Gastroesophageal sphincter (tissue), 4 donors: ENCODE results near the gene PF4V1. TPM values are rescaled to one million over a fixed set of nuclear protein-coding genes. Genes with fewer than 3 reads are reported as not detected.

Experiments
- ATAC-seq: fragments of 150-250 bp; one replicate; pipeline ENCODE4 v1.9.1; 2016; ENCODE audit warnings: mild to moderate bottlenecking, moderate library complexity
- H3K27ac ChIP-seq, 4 donors: fragments of 200-600 bp; sonication (generic) in 3 of 4; 1 replicate in 3 of 4; 2 replicates in 1 of 4; pipeline ENCODE4 v1.5.1; 2016 to 2019
- H3K27me3 ChIP-seq: fragments of 200-600 bp; sonication (generic); one replicate; pipeline ENCODE4 v1.5.1; 2019
- H3K36me3 ChIP-seq, 2 donors: fragments of 200-600 bp; sonication (generic); one replicate each; pipeline ENCODE4 v1.5.1; 2019; ENCODE audit warnings: control low read depth in 1 of 2
- H3K4me1 ChIP-seq, 3 donors: fragments of 200-600 bp; sonication (generic); 1 replicate in 2 of 3; 2 replicates in 1 of 3; pipeline ENCODE4 v1.5.1; 2016 to 2019; ENCODE audit warnings: control low read depth in 2 of 3
- H3K4me3 ChIP-seq, 2 donors: fragments of 200-600 bp; sonication (generic); one replicate each; pipeline ENCODE4 v1.5.1; 2019; ENCODE audit warnings: mild to moderate bottlenecking in 1 of 2, moderate library complexity in 1 of 2
- H3K9me3 ChIP-seq, 3 donors: fragments of 200-600 bp; sonication (generic); one replicate each; pipeline ENCODE4 v1.5.1; 2017 to 2019; ENCODE audit warnings: control low read depth in 2 of 3
- CTCF ChIP-seq, 4 experiments: fragments of 200-600 bp in 2 of 4; fragments of 450-650 bp in 2 of 4; sonication (generic) in 1 of 4; IDR thresholded peaks; one replicate each; pipeline ENCODE4 v1.5.1; 2017 to 2019; ENCODE audit warnings: antibody characterized with exemption in 4 of 4, mild to moderate bottlenecking in 2 of 4, moderate library complexity in 2 of 4
- EP300 ChIP-seq: sonication (generic); formaldehyde crosslinking; IDR thresholded peaks from one replicate; pipeline ENCODE4 v1.6.1; 2017; ENCODE audit warnings: antibody characterized with exemption, mild to moderate bottlenecking
- POLR2A ChIP-seq, 2 donors: fragments of 450-650 bp; IDR thresholded peaks; one replicate each; pipeline ENCODE4 v1.6.1; 2017; ENCODE audit warnings: antibody characterized with exemption in 2 of 2, mild to moderate bottlenecking in 2 of 2, moderate library complexity in 1 of 2
- POLR2AphosphoS5 ChIP-seq: sonication (generic); formaldehyde crosslinking; IDR thresholded peaks from one replicate; pipeline ENCODE4 v1.6.1; 2017; ENCODE audit warnings: antibody characterized with exemption
- WGBS, 2 donors: methylation state at CpG; one replicate each; pipeline ENCODE4 v1.1.5; 2018; ENCODE audit warnings: low coverage in 1 of 2; 5-methylcytosine and 5-hydroxymethylcytosine counted together
- total RNA-seq, 4 donors: library from RNA; depleted of rRNA; stranded (reverse); fragments of >200 nt; gene quantifications; one replicate each; pipeline ENCODE4 v1.1.0, GENCODE V29; 2016

PF4V1 gene
- total RNA-seq, 4 donors from 2014 or later: not detected

GRCh38 chr4:73875401-73875800 is 22.3 kb downstream of the PF4V1 start:
- Histone ChIP-seq H3K36me3 (no peaks in the 10 kb centered on the region), H3K4me3 (no peak overlapping the region), H3K27me3 (peaks cover 14% of the 10 kb centered on the region), H3K4me1 (no peaks in the 10 kb centered on the region), H3K9me3 (no peaks in the 10 kb centered on the region), H3K27ac (no peak overlapping the region)
- TF ChIP-seq EP300: no peak
- no peak for TF ChIP-seq POLR2AphosphoS5
- no peak for TF ChIP-seq POLR2A (IDR thresholded peaks at IDR 0.05)
- no peak for TF ChIP-seq CTCF (IDR thresholded peaks at IDR 0.05)
- ATAC-seq: no peak
- WGBS, 2 donors: 69 to 100% methylated on average over 1 of the region's 1 CpG

GRCh38 chr4:73883306-73883705 is 30.2 kb downstream of the PF4V1 start:
- ATAC-seq: no peak
- H3K9me3 ChIP-seq: no peaks in the 10 kb centered on the region
- H3K27me3 ChIP-seq: no peaks in the 10 kb centered on the region
- H3K36me3 ChIP-seq: no peaks in the 10 kb centered on the region
- WGBS, 2 donors: 46% methylated on average over 1 of the region's 1 CpG; no CpG with 5 or more reads in 1 of the 2 donors
- no peaks in the 10 kb centered on the region for H3K4me1 ChIP-seq
- H3K27ac ChIP-seq: no peak overlapping the region
- TF ChIP-seq POLR2A (IDR thresholded peaks at IDR 0.05): no peak
- TF ChIP-seq CTCF (IDR thresholded peaks at IDR 0.05): no peak
- no peak for TF ChIP-seq EP300
- no peak for TF ChIP-seq POLR2AphosphoS5
- no peak overlapping the region for H3K4me3 ChIP-seq

GRCh38 chr4:73885574-73886267 is 32.6 kb downstream of the PF4V1 start:
- no peak overlapping the region for H3K4me3 ChIP-seq
- no peak for ATAC-seq
- TF ChIP-seq CTCF (IDR thresholded peaks at IDR 0.05) (no peak), POLR2AphosphoS5 (no peak), EP300 (no peak), POLR2A (IDR thresholded peaks at IDR 0.05) (no peak)
- H3K27ac ChIP-seq: no peak overlapping the region
- H3K4me1 ChIP-seq: no peaks in the 10 kb centered on the region
- H3K36me3 ChIP-seq: no peaks in the 10 kb centered on the region
- WGBS, 2 donors: 66 to 79% methylated on average over 4 of the region's 4 CpGs
- no peaks in the 10 kb centered on the region for H3K27me3 ChIP-seq
- H3K9me3 ChIP-seq: no peaks in the 10 kb centered on the region

- H3K36me3 ChIP-seq: no peaks in the 10 kb centered on the region
- TF ChIP-seq CTCF (IDR thresholded peaks at IDR 0.05) (no peak), EP300 (no peak), POLR2AphosphoS5 (no peak), POLR2A (IDR thresholded peaks at IDR 0.05) (no peak)
- WGBS, 2 donors: 57 to 91% methylated on average over 4 of the region's 4 CpGs
Observed at GRCh38 chr4:73891326-73891725, 38.2 kb downstream of the PF4V1 start.

GRCh38 chr4:73891739-73892405 is 38.8 kb downstream of the PF4V1 start:
- WGBS, 2 donors: 100% methylated on average over 1 of the region's 1 CpG; no CpG with 5 or more reads in 1 of the 2 donors
- H3K4me1 ChIP-seq: no peaks in the 10 kb centered on the region
- H3K36me3 ChIP-seq: no peaks in the 10 kb centered on the region
- H3K4me3 ChIP-seq: no peak overlapping the region
- no peaks in the 10 kb centered on the region for H3K27me3 ChIP-seq
- H3K27ac ChIP-seq: no peak overlapping the region
- peak; percentile 69 for ATAC-seq
- TF ChIP-seq POLR2A (IDR thresholded peaks at IDR 0.05) (no peak), POLR2AphosphoS5 (no peak), CTCF (IDR thresholded peaks at IDR 0.05) (no peak), EP300 (no peak)
- H3K9me3 ChIP-seq: no peaks in the 10 kb centered on the region

More at GRCh38 chr4:73891326-73891725, 38.2 kb downstream of the PF4V1 start:
- Histone ChIP-seq H3K4me1 (no peaks in the 10 kb centered on the region), H3K27ac (no peak overlapping the region), H3K9me3 (no peaks in the 10 kb centered on the region), H3K4me3 (no peak overlapping the region), H3K27me3 (no peaks in the 10 kb centered on the region)
- no peak for ATAC-seq
